GM19468 (cell line): Measurements from ENCODE around the gene CHST1.

Experiments used
- ATAC-seq: cut with Tn5 transposase; IDR thresholded peaks from one replicate; pipeline ENCODE4 v1.9.1; 2021; ENCODE audit warnings: mild to moderate bottlenecking, moderate library complexity, moderate number of reproducible peaks; ENCODE audit not compliant: unreplicated experiment; ENCODE audit errors: extremely low read depth

CHST1 gene

DNA sequence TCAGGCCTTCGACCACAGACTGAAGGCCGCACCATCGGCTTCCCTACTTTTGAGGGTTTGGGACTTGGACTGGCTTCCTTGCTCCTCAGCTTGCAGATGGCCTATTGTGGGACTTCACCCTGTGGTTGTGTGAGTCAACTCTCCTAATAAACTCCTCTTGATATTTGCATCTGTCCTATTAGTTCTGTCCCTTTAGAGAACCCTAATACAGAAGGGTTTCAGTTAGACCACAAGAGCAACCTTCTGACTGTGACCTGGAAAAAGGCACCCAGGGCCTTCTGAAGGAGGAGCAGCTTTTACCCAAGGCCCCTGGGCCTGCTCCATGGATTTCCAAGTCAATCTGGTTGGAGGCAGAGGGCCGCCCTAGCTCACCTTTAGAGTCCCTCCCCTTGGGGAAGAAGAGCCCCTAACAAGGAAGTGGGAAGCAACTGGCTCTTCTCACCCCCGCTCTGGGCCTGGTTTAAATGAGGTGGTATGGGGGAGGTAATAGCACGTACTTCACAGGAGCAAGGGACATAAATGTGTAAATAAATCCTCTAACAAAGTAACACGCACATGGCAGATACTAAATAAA is 11.2 kb upstream of the CHST1 start:
- ATAC-seq = peak; percentile 30

GRCh38 chr11:45675646-45676045 is 10.2 kb upstream of the CHST1 start:
- ATAC-seq = no peak

DNA sequence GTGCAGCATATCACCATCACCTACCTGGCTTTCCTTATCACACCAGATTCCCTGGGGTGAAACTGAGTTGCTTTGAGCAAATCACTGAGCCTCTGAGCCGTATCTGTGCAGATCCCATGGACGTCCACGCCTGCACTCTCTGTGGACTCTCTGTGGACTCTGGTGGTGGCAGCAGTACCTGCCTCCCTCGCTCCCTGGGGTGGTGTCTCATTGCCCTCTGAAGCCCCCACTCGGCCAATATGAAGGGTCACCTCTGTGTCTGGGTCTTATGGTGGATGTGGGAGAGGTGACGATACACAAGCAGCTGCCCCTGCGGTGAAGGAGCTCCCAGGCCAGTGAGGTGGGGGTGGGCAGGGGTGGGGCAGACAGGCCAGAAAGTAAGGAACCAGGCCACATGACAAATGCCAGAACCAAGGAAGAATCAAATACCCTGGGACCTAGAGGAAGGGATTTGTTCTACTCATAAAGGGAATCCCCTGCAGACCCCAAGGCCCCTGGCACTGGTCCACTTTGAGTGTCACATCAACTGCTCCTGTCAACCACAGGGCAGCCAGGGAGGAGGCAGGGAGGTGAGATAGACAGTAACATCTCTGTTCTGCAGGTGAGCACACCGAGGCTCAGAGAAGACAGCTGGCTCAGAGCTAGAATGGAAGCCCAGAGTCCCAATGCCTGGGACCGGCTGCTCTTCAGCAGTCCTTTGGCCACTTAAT is 9.2 kb upstream of the CHST1 start:
- no peak for ATAC-seq

DNA sequence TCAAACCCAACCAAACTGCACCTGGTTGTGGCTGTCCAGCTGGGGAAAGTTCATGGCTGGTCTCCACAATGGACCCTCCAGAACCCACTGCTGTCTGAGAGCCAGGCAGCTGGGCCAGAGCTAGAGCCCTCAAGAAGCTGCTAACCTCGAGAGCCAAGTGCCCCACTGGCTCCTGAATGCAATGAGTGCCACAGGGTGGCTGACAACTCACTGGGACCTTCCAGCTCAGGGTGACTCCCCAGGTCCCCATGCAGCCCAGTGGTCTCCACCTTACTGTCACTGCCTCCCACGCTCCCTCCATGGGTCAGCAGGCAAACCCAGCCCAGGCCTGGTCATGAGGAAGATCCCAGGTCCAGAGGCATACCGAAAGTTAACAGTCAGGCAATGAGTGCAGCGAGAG is 8.0 kb upstream of the CHST1 start:
- no peak for ATAC-seq

- no peak for ATAC-seq
Measured at GRCh38 chr11:45672593-45672992, 7.2 kb upstream of the CHST1 start.

DNA sequence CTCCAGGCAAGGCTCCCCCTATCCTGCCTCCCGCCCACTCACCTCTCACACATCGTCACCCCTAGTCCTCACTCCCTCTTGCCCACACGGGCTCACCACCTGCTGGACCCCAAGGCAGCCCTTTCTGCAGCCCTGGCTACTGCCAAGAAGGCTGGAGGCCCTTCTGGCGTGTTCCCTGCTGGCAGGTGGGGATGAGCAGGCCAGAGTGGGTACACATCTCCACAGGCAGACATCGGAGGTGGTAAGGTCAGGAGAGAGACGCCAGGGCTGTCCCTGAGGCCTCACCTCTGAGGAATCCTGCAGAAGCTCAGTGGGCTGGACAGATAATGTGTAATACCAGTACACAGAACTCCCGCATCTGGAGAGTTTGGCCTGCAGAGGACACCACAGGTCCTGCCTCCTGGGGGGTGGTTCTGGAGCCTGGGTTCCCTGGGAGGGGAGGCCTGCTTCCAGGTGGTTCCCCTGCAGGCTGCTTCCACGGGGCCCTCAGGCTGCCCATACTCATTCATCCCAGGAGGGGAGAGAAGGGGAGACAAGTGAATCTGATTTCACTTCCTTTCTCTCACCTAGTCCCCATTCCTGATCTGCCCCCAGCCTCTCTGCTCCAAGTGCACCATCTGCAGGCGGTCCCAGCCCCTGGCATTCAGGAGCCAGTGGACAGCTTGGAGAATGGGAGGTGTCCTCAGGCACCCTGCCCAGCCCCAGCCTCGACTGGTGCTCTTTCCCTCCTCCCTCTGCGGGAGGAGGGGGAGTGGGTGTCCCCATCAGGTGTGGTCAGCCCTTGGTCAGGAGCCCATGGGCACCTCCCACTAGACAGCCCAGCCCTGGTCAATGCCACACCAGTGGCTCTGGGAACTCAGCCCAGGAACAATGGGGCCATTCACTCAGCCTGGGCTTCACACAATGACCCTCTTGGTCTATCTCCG is 6.1 kb upstream of the CHST1 start:
- no peak for ATAC-seq

DNA sequence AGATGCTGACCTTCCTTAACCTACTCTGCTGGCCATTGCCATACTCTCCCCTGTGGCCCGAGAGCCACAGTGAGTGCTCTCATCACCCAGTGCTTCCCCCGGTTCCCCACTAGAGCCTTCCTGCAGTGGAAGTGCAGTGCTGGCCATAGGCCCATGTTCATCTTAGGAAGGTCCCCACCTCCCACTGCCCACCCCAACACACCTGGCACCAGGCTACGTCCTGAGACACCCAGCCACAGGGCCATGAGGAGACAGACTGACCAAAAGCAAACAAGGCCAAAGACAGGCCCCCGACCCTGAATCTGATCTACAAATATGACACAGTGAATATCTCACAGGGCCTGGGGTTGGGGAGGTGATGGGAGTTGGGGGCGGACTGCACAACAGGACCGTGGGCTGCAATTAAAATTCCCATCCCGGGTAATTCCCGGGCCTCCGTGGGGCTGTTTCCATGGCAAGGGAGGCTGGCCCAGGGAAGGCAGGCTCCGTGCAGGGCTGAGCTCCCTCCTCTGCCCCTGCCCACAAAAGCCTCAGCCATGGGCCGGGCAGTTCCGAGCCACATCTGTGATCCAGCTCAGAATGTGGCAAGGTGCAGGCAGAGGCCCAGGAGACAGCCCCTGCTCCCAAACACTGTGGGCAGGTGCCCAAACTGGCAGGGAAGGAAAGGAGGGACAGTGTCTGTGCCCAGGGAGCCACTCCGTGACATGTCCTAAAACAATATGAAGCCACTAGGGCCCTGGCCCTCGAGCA is 5.1 kb upstream of the CHST1 start:
- ATAC-seq = no peak

DNA sequence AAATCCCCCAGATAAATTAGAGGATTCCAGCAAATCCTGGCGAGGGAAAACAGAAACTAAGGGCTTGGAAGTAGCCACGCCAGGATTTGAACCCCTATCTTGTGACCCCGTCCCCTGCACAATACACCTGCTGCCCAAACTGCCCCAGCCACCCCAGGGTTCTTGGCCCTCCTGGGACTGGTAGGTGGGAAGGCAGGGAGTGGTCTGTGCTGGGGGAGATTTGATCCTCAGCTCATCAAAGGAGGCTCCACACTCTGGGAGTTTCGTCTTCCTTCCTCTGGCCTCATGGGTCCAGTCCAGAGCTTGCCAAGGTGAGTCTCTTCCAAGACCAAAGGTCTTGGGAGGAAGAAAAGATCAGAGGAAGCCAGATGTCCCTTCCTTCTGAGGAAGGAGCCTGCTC is 4.5 kb upstream of the CHST1 start:
- ATAC-seq = no peak

GRCh38 chr11:45669146-45669545 is 3.7 kb upstream of the CHST1 start:
- ATAC-seq = no peak

GRCh38 chr11:45667929-45668680 is 2.7 kb upstream of the CHST1 start:
- no peak for ATAC-seq

- ATAC-seq = no peak
Measured at GRCh38 chr11:45666648-45667642, 1.5 kb upstream of the CHST1 start.

GRCh38 chr11:45665933-45666647 is 668 bp upstream of the CHST1 start:
- no peak for ATAC-seq

DNA sequence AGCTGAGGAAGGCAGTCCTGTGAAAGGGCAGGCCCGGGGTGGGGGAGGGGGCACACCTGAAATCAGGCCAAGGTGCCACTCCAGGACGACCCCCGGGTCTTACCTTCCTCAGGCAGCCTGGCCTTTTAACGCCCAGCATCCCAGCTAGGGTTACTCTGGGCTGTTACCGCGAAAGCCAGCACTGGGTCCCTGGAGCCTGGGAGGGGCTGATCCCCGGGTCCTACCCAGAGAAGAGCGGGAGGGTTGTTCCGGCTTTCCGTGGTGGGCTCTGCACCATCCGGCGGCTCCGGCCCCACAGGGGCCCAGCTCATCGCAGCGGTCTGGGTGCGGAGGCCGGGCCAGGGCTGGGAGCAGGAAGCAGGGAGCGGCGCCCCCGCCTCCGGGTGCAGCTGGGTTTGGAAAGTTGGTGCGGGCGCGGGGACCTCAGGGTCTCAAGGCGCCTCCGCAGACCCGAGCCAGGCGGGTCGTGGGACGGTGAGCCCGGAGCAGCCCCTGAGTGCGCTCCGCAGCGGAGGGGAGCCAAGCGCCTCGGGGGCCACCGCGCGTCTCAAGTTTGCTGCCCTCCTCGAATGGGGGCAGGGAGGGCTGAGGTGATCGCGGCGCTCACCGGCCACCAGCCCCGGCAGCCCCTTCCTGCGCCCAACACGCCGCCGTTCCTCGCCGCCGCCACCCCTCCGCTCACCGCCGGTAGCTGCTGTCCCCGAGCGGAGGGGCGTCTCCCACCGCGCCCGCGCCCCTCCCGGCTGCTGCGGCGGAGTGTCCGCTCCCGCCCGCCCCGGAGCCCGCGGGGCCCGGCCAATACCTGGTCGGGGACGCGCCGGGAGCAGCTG is 831 bp downstream of the CHST1 start:
- no peak for ATAC-seq

GRCh38 chr11:45663486-45664375 is 1.7 kb downstream of the CHST1 start:
- no peak for ATAC-seq

DNA sequence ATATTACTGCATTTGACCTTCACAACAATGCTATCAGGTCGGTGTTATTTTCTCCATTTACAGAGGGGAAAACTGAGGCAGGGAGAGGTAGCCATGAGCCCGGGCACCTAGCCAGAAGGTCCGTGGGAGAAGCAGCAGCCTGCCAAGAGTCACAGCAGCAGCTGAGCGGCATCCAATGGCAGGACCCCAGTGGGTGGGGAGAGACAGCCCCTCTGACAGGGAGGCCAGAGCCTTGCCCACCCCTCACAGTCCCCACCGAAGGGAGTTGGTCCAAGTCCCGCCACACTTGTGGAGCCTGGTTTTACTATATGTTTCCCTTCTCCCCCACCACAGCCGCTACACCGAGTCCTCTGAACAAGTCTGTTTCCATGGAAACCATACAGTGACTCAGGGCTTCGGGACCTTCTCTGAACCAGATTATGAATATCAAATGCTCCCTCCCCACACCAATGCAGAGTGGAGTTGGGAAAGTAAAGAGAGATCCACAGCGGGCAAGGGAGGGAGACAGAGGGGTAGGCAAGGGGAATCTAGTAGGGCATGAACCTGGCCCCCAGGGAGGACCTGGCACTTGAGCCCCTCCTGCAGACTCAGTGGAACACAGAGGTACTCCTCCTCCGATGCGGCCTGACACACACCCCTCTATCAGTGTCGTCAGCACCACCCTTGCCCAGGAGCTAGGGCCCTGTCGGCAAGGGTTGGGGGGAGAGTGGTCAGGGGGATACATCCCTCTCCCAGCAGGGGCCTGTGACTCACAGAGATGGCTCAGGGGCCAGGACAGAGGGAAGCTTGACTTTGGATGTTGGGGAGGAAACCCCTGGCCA is 2.5 kb downstream of the CHST1 start:
- no peak for ATAC-seq
